ENCODE measurements around the gene EIF4EBP3. TPM values are rescaled to one million over a fixed set of nuclear protein-coding genes. Genes with fewer than 3 reads are reported as not detected.
A peak's percentile ranks its signal among the peaks of the same experiment; 100 is the strongest.

Gene EIF4EBP3
- total RNA-seq, result 1 to 10 TPM; 7.4 to 8.6 TPM

- Mint-ChIP-seq H3K27me3 (ENCODE audit: low read depth) (no peaks in the 10 kb centered on the region), H3K9me3 (ENCODE audit: insufficient read depth) (no peaks in the 10 kb centered on the region), H3K4me3 (peak within 1 kb of the TSS; percentile 80), H3K4me1 (ENCODE audit: low read depth) (peaks cover 42% of the 10 kb centered on the region), H3K36me3 (ENCODE audit: low read depth) (peaks cover 46% of the 10 kb centered on the region), H3K27ac (peak within 1 kb of the TSS; percentile 95)
- CTCF ChIA-PET, result interaction anchor here (0.6 to 2.9 kb wide), 21 partner anchors 9 to 202 kb away, joined by 3 to 20 read pairs (median 4); partner anchors contain the start of genes CD14, HBEGF, IK and NDUFA2
- ATAC-seq (peak; percentile 97), DNase-seq (peak; percentile 91)
- POLR2A ChIA-PET, result interaction anchor here (0.8 to 4.2 kb wide), 15 partner anchors 9 to 204 kb away, joined by 3 to 39 read pairs (median 6); partner anchors contain the start of genes ANKHD1, APBB3, IK and NDUFA2
Measured at GRCh38 chr5:140547508-140548299, at the start of gene EIF4EBP3. TSS of gene EIF4EBP3 (plus strand) at chr5:140547662. CDS start at chr5:140547738, 76 bp downstream.

DNA sequence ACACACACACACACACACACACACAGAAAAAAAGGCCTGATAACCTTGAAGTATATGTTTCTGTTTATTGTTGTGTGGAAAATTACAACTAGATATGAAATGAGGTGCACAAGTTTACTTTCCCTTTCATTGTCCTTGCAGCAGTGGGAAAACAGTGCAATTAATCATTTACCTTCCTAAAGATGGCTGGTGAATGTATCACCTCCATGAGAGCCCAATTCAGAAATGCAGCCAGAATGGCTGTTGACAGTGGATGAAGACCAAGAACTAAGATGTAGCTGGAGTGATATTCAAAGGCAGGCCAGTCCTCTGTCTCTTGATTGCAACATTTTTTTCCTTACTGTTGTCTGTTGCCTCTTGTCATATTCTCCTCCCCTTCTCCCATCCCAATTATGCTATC lies 49.6 kb upstream of the EIF4EBP3 start:
- DNase-seq (no peak), ATAC-seq (no peak)
- Mint-ChIP-seq H3K27me3 (ENCODE audit: low read depth) (no peaks in the 10 kb centered on the region), H3K9me3 (ENCODE audit: insufficient read depth) (no peaks in the 10 kb centered on the region), H3K4me1 (ENCODE audit: low read depth) (no peaks in the 10 kb centered on the region), H3K27ac (no peak overlapping the region), H3K4me3 (no peak overlapping the region), H3K36me3 (ENCODE audit: low read depth) (peaks cover 28% of the 10 kb centered on the region)
- ChIA-PET POLR2A (no interaction called here), CTCF (no interaction called here)

- H3K4me3 Mint-ChIP-seq, result no peak overlapping the region
- H3K27me3 Mint-ChIP-seq (ENCODE audit: low read depth), result no peaks in the 10 kb centered on the region
- no peaks in the 10 kb centered on the region for H3K4me1 Mint-ChIP-seq (ENCODE audit: low read depth)
- no peak overlapping the region for H3K27ac Mint-ChIP-seq
- no peak for ATAC-seq
- no peak for DNase-seq
- no peaks in the 10 kb centered on the region for H3K9me3 Mint-ChIP-seq (ENCODE audit: insufficient read depth)
- POLR2A ChIA-PET, result no interaction called here
- peaks cover 25% of the 10 kb centered on the region for H3K36me3 Mint-ChIP-seq (ENCODE audit: low read depth)
- CTCF ChIA-PET, result no interaction called here
Measured at GRCh38 chr5:140498591-140498990, 48.9 kb upstream of the EIF4EBP3 start.

- no peaks in the 10 kb centered on the region for H3K27me3 Mint-ChIP-seq (ENCODE audit: low read depth)
- H3K27ac Mint-ChIP-seq, result no peak overlapping the region
- ATAC-seq, result no peak
- no peak for DNase-seq
- CTCF ChIA-PET, result interaction anchor here (0.6 to 1.1 kb wide), 2 partner anchors 9 to 132 kb away, joined by 3 read pairs; no protein-coding TSS in a partner anchor
- H3K4me1 Mint-ChIP-seq (ENCODE audit: low read depth), result no peaks in the 10 kb centered on the region
- H3K36me3 Mint-ChIP-seq (ENCODE audit: low read depth), result peaks cover 25% of the 10 kb centered on the region
- POLR2A ChIA-PET, result no interaction called here
- H3K9me3 Mint-ChIP-seq (ENCODE audit: insufficient read depth), result no peaks in the 10 kb centered on the region
- no peak overlapping the region for H3K4me3 Mint-ChIP-seq
Measured at GRCh38 chr5:140502834-140503233, 44.6 kb upstream of the EIF4EBP3 start.

DNA sequence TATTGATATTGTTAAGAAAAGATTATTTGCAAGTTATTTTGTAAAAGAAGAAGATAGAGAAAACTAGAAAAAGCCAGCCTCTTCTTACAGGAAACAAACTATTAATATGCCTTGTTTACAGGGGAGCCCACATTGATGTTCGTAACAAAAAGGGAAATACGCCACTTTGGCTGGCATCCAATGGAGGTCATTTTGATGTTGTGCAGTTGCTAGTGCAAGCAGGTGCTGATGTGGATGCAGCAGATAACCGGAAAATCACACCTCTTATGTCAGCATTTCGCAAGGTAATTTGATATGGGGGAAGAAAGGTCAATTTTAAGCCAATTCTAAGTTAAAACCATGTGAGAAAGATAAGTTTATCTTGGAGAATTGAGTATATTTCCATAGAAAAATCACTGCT lies 37.6 kb upstream of the EIF4EBP3 start:
- no peak overlapping the region for H3K27ac Mint-ChIP-seq
- peaks cover 51% of the 10 kb centered on the region for H3K36me3 Mint-ChIP-seq (ENCODE audit: low read depth)
- H3K4me1 Mint-ChIP-seq (ENCODE audit: low read depth), result no peaks in the 10 kb centered on the region
- H3K4me3 Mint-ChIP-seq, result no peak overlapping the region
- ATAC-seq (no peak), DNase-seq (no peak)
- H3K27me3 Mint-ChIP-seq (ENCODE audit: low read depth), result no peaks in the 10 kb centered on the region
- H3K9me3 Mint-ChIP-seq (ENCODE audit: insufficient read depth), result no peaks in the 10 kb centered on the region
- CTCF ChIA-PET, result interaction anchor here (1.3 kb wide), 1 partner anchor 125 kb away, joined by 3 read pairs; no protein-coding TSS in a partner anchor
- POLR2A ChIA-PET, result no interaction called here

GRCh38 chr5:140513124-140513523 lies 34.3 kb upstream of the EIF4EBP3 start:
- no peaks in the 10 kb centered on the region for H3K27me3 Mint-ChIP-seq (ENCODE audit: low read depth)
- H3K4me3 Mint-ChIP-seq, result no peak overlapping the region
- no peaks in the 10 kb centered on the region for H3K4me1 Mint-ChIP-seq (ENCODE audit: low read depth)
- ChIA-PET CTCF (no interaction called here), POLR2A (no interaction called here)
- no peak overlapping the region for H3K27ac Mint-ChIP-seq
- DNase-seq (no peak), ATAC-seq (no peak)
- H3K9me3 Mint-ChIP-seq (ENCODE audit: insufficient read depth), result no peaks in the 10 kb centered on the region
- H3K36me3 Mint-ChIP-seq (ENCODE audit: low read depth), result peaks cover 51% of the 10 kb centered on the region

DNA sequence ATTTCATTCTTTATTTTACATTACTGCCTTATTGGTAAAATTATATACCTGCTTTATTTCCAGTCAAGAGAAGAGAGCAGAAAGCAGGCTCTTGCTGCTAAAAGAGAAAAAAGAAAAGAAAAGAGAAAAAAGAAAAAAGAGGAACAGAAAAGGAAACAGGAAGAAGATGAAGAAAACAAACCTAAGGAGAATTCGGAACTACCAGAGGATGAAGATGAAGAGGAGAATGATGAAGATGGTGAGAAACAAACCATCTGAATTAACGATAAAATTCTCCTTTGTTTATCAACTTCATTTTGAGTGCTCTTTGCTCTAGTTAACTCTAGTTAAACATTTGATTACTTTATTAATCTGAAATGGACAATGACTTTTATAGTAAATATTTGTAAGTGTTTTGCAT lies 23.5 kb upstream of the EIF4EBP3 start:
- Mint-ChIP-seq H3K27ac (no peak overlapping the region), H3K9me3 (ENCODE audit: insufficient read depth) (no peaks in the 10 kb centered on the region), H3K27me3 (ENCODE audit: low read depth) (no peaks in the 10 kb centered on the region), H3K4me1 (ENCODE audit: low read depth) (no peaks in the 10 kb centered on the region), H3K4me3 (no peak overlapping the region), H3K36me3 (ENCODE audit: low read depth) (peaks cover 36% of the 10 kb centered on the region)
- ATAC-seq (no peak), DNase-seq (no peak)
- CTCF ChIA-PET, result no interaction called here
- POLR2A ChIA-PET, result no interaction called here

- POLR2A ChIA-PET, result no interaction called here
- no peaks in the 10 kb centered on the region for H3K9me3 Mint-ChIP-seq (ENCODE audit: insufficient read depth)
- ATAC-seq (no peak), DNase-seq (no peak)
- no peaks in the 10 kb centered on the region for H3K4me1 Mint-ChIP-seq (ENCODE audit: low read depth)
- H3K4me3 Mint-ChIP-seq, result no peak overlapping the region
- H3K27ac Mint-ChIP-seq, result no peak overlapping the region
- CTCF ChIA-PET, result interaction anchor here (2.0 kb wide), 1 partner anchor 167 kb away, joined by 6 read pairs; no protein-coding TSS in a partner anchor
- H3K27me3 Mint-ChIP-seq (ENCODE audit: low read depth), result no peaks in the 10 kb centered on the region
- peaks cover 55% of the 10 kb centered on the region for H3K36me3 Mint-ChIP-seq (ENCODE audit: low read depth)
Measured at GRCh38 chr5:140540227-140540626, 7.2 kb upstream of the EIF4EBP3 start.

GRCh38 chr5:140542972-140543371 lies 4.5 kb upstream of the EIF4EBP3 start:
- peaks cover 45% of the 10 kb centered on the region for H3K36me3 Mint-ChIP-seq (ENCODE audit: low read depth)
- CTCF ChIA-PET, result no interaction called here
- H3K4me3 Mint-ChIP-seq, result no peak overlapping the region
- H3K27me3 Mint-ChIP-seq (ENCODE audit: low read depth), result no peaks in the 10 kb centered on the region
- H3K4me1 Mint-ChIP-seq (ENCODE audit: low read depth), result peaks cover 9% of the 10 kb centered on the region
- POLR2A ChIA-PET, result interaction anchor here (0.7 kb wide), 1 partner anchor 16 kb away, joined by 3 read pairs; no protein-coding TSS in a partner anchor
- no peak overlapping the region for H3K27ac Mint-ChIP-seq
- no peak for DNase-seq
- no peaks in the 10 kb centered on the region for H3K9me3 Mint-ChIP-seq (ENCODE audit: insufficient read depth)
- no peak for ATAC-seq

- DNase-seq (no peak), ATAC-seq (no peak)
- Mint-ChIP-seq H3K4me1 (ENCODE audit: low read depth) (peaks cover 29% of the 10 kb centered on the region), H3K27ac (peak overlapping the region; percentile 14), H3K9me3 (ENCODE audit: insufficient read depth) (no peaks in the 10 kb centered on the region), H3K4me3 (no peak overlapping the region), H3K27me3 (ENCODE audit: low read depth) (no peaks in the 10 kb centered on the region), H3K36me3 (ENCODE audit: low read depth) (peaks cover 48% of the 10 kb centered on the region)
- ChIA-PET POLR2A (no interaction called here), CTCF (no interaction called here)
Measured at GRCh38 chr5:140544986-140545385, 2.5 kb upstream of the EIF4EBP3 start.

DNA sequence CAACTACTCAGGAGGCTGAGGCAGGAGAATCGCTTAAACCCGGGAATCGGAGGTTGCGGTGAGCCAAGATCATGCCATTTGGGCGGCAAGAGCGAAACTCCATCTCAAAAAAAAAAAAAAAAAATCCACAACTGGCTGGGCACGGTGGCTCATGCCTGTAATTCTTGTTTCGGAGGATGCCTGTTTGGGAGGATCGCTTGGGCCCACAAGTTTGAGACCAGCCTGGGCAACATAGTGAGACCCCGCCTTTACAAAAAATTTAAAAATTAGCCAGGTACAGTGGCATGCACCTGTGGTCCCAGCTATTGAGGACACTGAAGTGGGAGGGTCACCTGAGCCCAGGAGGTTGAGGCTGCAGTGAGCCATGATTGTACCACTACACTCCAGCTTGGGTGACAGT lies 1.9 kb upstream of the EIF4EBP3 start:
- H3K27ac Mint-ChIP-seq, result no peak overlapping the region
- H3K9me3 Mint-ChIP-seq (ENCODE audit: insufficient read depth), result no peaks in the 10 kb centered on the region
- ATAC-seq (no peak), DNase-seq (no peak)
- H3K4me1 Mint-ChIP-seq (ENCODE audit: low read depth), result peaks cover 33% of the 10 kb centered on the region
- ChIA-PET POLR2A (interaction anchor here (1.1 to 4.2 kb wide), 2 partner anchors 12 to 102 kb away, joined by 5 to 22 read pairs; partner anchors contain the start of genes IK, NDUFA2 and SRA1), CTCF (no interaction called here)
- no peak overlapping the region for H3K4me3 Mint-ChIP-seq
- H3K36me3 Mint-ChIP-seq (ENCODE audit: low read depth), result peaks cover 48% of the 10 kb centered on the region
- no peaks in the 10 kb centered on the region for H3K27me3 Mint-ChIP-seq (ENCODE audit: low read depth)

- peaks cover 46% of the 10 kb centered on the region for H3K36me3 Mint-ChIP-seq (ENCODE audit: low read depth)
- ATAC-seq (no peak), DNase-seq (peak; percentile 20)
- H3K27me3 Mint-ChIP-seq (ENCODE audit: low read depth), result no peaks in the 10 kb centered on the region
- ChIA-PET POLR2A (interaction anchor here (1.0 to 4.2 kb wide), 13 partner anchors 8 to 203 kb away, joined by 3 to 39 read pairs (median 6); partner anchors contain the start of genes ANKHD1, APBB3, IK and NDUFA2), CTCF (interaction anchor here (0.6 to 2.9 kb wide), 14 partner anchors 9 to 201 kb away, joined by 3 to 20 read pairs (median 4); partner anchors contain the start of genes CD14, HBEGF, IK and NDUFA2)
- no peaks in the 10 kb centered on the region for H3K9me3 Mint-ChIP-seq (ENCODE audit: insufficient read depth)
- peak overlapping the region; percentile 80 for H3K4me3 Mint-ChIP-seq
- H3K27ac Mint-ChIP-seq, result peak overlapping the region; percentile 95
- peaks cover 41% of the 10 kb centered on the region for H3K4me1 Mint-ChIP-seq (ENCODE audit: low read depth)
Measured at GRCh38 chr5:140546851-140547507, 483 bp upstream of the EIF4EBP3 start.

Measured in activated CD8-positive, alpha-beta T cell treated with anti-CD3 and anti-CD28 coated beads, Interleukin-2, amount 10 ng/mL, durations not matched to agents 7 days and 5 days (primary cell).